Body of pancreas (tissue), 4 donors: Measurements from ENCODE around the gene FER.

Source experiments
- POLR2A ChIP-seq, 3 donors: fragments of 450-650 bp; IDR thresholded peaks; one replicate each; pipeline ENCODE4 v1.6.1; 2016; ENCODE audit warnings: antibody characterized with exemption in 3 of 3, mild to moderate bottlenecking in 2 of 3
- TF ChIP-seq, protein P1 (sequence below), 7 experiments: fragments of 450-650 bp in 4 of 7; fragments of 200-600 bp in 3 of 7; sonication (generic) in 3 of 7; IDR thresholded peaks; one replicate each; pipeline ENCODE4 v1.5.1; 2016 to 2019; ENCODE audit warnings: antibody characterized with exemption in 7 of 7

GRCh38 chr5:109049565-109049964, 301.9 kb downstream of the FER start:
- TF ChIP-seq, protein P1, sequence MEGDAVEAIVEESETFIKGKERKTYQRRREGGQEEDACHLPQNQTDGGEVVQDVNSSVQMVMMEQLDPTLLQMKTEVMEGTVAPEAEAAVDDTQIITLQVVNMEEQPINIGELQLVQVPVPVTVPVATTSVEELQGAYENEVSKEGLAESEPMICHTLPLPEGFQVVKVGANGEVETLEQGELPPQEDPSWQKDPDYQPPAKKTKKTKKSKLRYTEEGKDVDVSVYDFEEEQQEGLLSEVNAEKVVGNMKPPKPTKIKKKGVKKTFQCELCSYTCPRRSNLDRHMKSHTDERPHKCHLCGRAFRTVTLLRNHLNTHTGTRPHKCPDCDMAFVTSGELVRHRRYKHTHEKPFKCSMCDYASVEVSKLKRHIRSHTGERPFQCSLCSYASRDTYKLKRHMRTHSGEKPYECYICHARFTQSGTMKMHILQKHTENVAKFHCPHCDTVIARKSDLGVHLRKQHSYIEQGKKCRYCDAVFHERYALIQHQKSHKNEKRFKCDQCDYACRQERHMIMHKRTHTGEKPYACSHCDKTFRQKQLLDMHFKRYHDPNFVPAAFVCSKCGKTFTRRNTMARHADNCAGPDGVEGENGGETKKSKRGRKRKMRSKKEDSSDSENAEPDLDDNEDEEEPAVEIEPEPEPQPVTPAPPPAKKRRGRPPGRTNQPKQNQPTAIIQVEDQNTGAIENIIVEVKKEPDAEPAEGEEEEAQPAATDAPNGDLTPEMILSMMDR (IDR thresholded peaks at IDR 0.05), result no peak
- no peak for TF ChIP-seq POLR2A (IDR thresholded peaks at IDR 0.05)
